HEK293 (cell line): ENCODE results near the gene PARK7.
A peak's percentile ranks its signal among the peaks of the same experiment; 100 is the strongest.

ENCODE experiments used
- GLI4 ChIP-seq: fragments of 450-650 bp; formaldehyde crosslinking; IDR thresholded peaks from 2 replicates; pipeline ENCODE4 v1.5.1; 2016; ENCODE audit warnings: missing biosample characterization, missing genetic modification characterization
- HOXD13 ChIP-seq: sonication (generic); formaldehyde crosslinking; IDR thresholded peaks from 2 replicates; pipeline ENCODE4 v1.8.0; 2022; ENCODE audit warnings: missing genetic modification reagents, borderline replicate concordance
- MYNN ChIP-seq: fragments of 450-650 bp; formaldehyde crosslinking; IDR thresholded peaks from 2 replicates; pipeline ENCODE4 v1.5.1; 2016; ENCODE audit warnings: missing biosample characterization, missing genetic modification characterization, borderline replicate concordance
- SCRT1 ChIP-seq: fragments of 450-650 bp; formaldehyde crosslinking; IDR thresholded peaks from 2 replicates; pipeline ENCODE4 v1.5.1; 2016; ENCODE audit warnings: missing biosample characterization, missing genetic modification characterization, borderline replicate concordance
- SP7 ChIP-seq: fragments of 450-650 bp; formaldehyde crosslinking; IDR thresholded peaks from 2 replicates; pipeline ENCODE4 v1.5.1; 2016; ENCODE audit warnings: missing biosample characterization, missing genetic modification characterization
- ZBTB1 ChIP-seq: fragments of 450-650 bp; formaldehyde crosslinking; IDR thresholded peaks from 2 replicates; pipeline ENCODE4 v1.5.1; 2016; ENCODE audit warnings: missing biosample characterization, missing genetic modification characterization
- ZBTB48 ChIP-seq: fragments of 450-650 bp; formaldehyde crosslinking; IDR thresholded peaks from 2 replicates; pipeline ENCODE4 v1.5.1; 2016; ENCODE audit warnings: missing biosample characterization, missing genetic modification characterization
- ZBTB7A ChIP-seq: fragments of 450-650 bp; formaldehyde crosslinking; IDR thresholded peaks from 2 replicates; pipeline ENCODE4 v1.5.1; 2016; ENCODE audit warnings: low read depth, missing biosample characterization, missing genetic modification characterization
- ZNF10 ChIP-seq: fragments of 450-650 bp; formaldehyde crosslinking; IDR thresholded peaks from 2 replicates; pipeline ENCODE4 v1.5.1; 2017; ENCODE audit warnings: missing biosample characterization, missing genetic modification characterization
- ZNF2 ChIP-seq: fragments of 450-650 bp; formaldehyde crosslinking; IDR thresholded peaks from 2 replicates; pipeline ENCODE4 v1.5.1; 2016; ENCODE audit warnings: missing biosample characterization, missing genetic modification characterization
- ZNF223 ChIP-seq: fragments of 450-650 bp; formaldehyde crosslinking; IDR thresholded peaks from 2 replicates; pipeline ENCODE4 v1.5.1; 2016; ENCODE audit warnings: missing biosample characterization, missing genetic modification characterization
- ZNF23 ChIP-seq: fragments of 450-650 bp; formaldehyde crosslinking; IDR thresholded peaks from 2 replicates; pipeline ENCODE4 v1.5.1; 2016; ENCODE audit warnings: missing biosample characterization, missing genetic modification characterization, borderline replicate concordance
- ZNF266 ChIP-seq: fragments of 450-650 bp; formaldehyde crosslinking; IDR thresholded peaks from 2 replicates; pipeline ENCODE4 v1.5.1; 2016; ENCODE audit warnings: missing biosample characterization, missing genetic modification characterization, low read depth
- ZNF280C ChIP-seq: fragments of 450-650 bp; formaldehyde crosslinking; IDR thresholded peaks from 2 replicates; pipeline ENCODE4 v1.5.1; 2016; ENCODE audit warnings: missing biosample characterization, missing genetic modification characterization
- ZNF423 ChIP-seq: fragments of 450-650 bp; formaldehyde crosslinking; IDR thresholded peaks from 2 replicates; pipeline ENCODE4 v1.5.1; 2016; ENCODE audit warnings: missing biosample characterization, missing genetic modification characterization
- ZNF513 ChIP-seq: fragments of 450-650 bp; IDR thresholded peaks from 2 replicates; pipeline ENCODE4 v1.5.1; 2018; ENCODE audit warnings: missing biosample characterization, missing genetic modification characterization
- ZNF518A ChIP-seq: fragments of 450-650 bp; formaldehyde crosslinking; conservative IDR thresholded peaks from 2 replicates; pipeline ENCODE4 v1.5.1; 2016; ENCODE audit warnings: low read depth, missing biosample characterization, missing genetic modification characterization
- ZNF560 ChIP-seq: fragments of 450-650 bp; formaldehyde crosslinking; IDR thresholded peaks from 2 replicates; pipeline ENCODE4 v1.5.1; 2017; ENCODE audit warnings: missing biosample characterization, missing genetic modification characterization, borderline replicate concordance
- ZNF561 ChIP-seq: fragments of 450-650 bp; IDR thresholded peaks from 2 replicates; pipeline ENCODE4 v1.5.1; 2018; ENCODE audit warnings: missing biosample characterization, missing genetic modification characterization, borderline replicate concordance
- ZNF704 ChIP-seq: fragments of 450-650 bp; formaldehyde crosslinking; IDR thresholded peaks from 2 replicates; pipeline ENCODE4 v1.5.1; 2016; ENCODE audit warnings: missing biosample characterization, missing genetic modification characterization
- ZNF776 ChIP-seq: fragments of 450-650 bp; formaldehyde crosslinking; IDR thresholded peaks from 2 replicates; pipeline ENCODE4 v1.5.0; 2017; ENCODE audit warnings: missing biosample characterization, missing genetic modification characterization, borderline replicate concordance
- ZNF785 ChIP-seq: fragments of 450-650 bp; formaldehyde crosslinking; IDR thresholded peaks from 2 replicates; pipeline ENCODE4 v1.5.1; 2016; ENCODE audit warnings: missing biosample characterization, missing genetic modification characterization
- ZSCAN16 ChIP-seq: fragments of 450-650 bp; formaldehyde crosslinking; IDR thresholded peaks from 2 replicates; pipeline ENCODE4 v1.5.1; 2016; ENCODE audit warnings: missing biosample characterization, missing genetic modification characterization
- ZSCAN18 ChIP-seq: fragments of 450-650 bp; formaldehyde crosslinking; IDR thresholded peaks from 2 replicates; pipeline ENCODE4 v1.5.1; 2016; ENCODE audit warnings: missing biosample characterization, missing genetic modification characterization
- ZSCAN5A ChIP-seq: fragments of 450-650 bp; formaldehyde crosslinking; IDR thresholded peaks from 2 replicates; pipeline ENCODE4 v1.5.1; 2016; ENCODE audit warnings: missing biosample characterization, missing genetic modification characterization

The PARK7 gene

GRCh38 chr1:8026976-8027747, 65.7 kb downstream of the PARK7 start (continued):
- TF ChIP-seq ZNF785 (tag by site-specific recombination) = peak; percentile 86; the same call in 1 of the 2 replicates
- TF ChIP-seq ZSCAN18 (tag by site-specific recombination) = no peak
- no peak for TF ChIP-seq ZNF704
- peak; percentile 100 for TF ChIP-seq ZBTB48 (tag by site-specific recombination)
- TF ChIP-seq SP7 = no peak
- TF ChIP-seq SCRT1 = peak; percentile 59; the same call in 1 of the 2 replicates
- TF ChIP-seq ZNF423 = no peak
- TF ChIP-seq ZNF280C (tag by site-specific recombination) = no peak; the same call in 1 of the 2 replicates
- TF ChIP-seq ZNF2 = no peak
- no peak; the same call in 1 of the 2 replicates for TF ChIP-seq GLI4 (tag by site-specific recombination)
- TF ChIP-seq ZBTB1 (tag by site-specific recombination) = no peak; the same call in 1 of the 2 replicates
- no peak for TF ChIP-seq ZNF776 (tag by site-specific recombination)
- TF ChIP-seq ZNF223 (tag by site-specific recombination) = no peak
- no peak for TF ChIP-seq ZNF561 (tag by site-specific recombination)
- no peak for TF ChIP-seq ZNF513 (tag by site-specific recombination)
- TF ChIP-seq MYNN (tag by site-specific recombination) = no peak
- TF ChIP-seq HOXD13 (CRISPR knock-in tag) = no peak
- no peak for TF ChIP-seq ZNF266
- 0 out of 2 replicates have a peak, but pooled peaks have one; percentile 10 for TF ChIP-seq ZSCAN5A (tag by site-specific recombination)
- no peak for TF ChIP-seq ZNF518A
- TF ChIP-seq ZBTB7A (tag by site-specific recombination) = peak; percentile 53; the same call in 1 of the 2 replicates
- TF ChIP-seq ZNF10 (tag by site-specific recombination) = no peak
- TF ChIP-seq ZNF23 (tag by site-specific recombination) = no peak
- TF ChIP-seq ZNF560 = no peak
- TF ChIP-seq ZSCAN16 (tag by site-specific recombination) = no peak
